Thyroid gland (tissue), 4 donors: ENCODE measurements around the gene SEMA4A. TPM values are rescaled to one million over a fixed set of nuclear protein-coding genes. Genes with fewer than 3 reads are reported as not detected.

Experiments used
- DNase-seq, 2 donors: peaks; one replicate each; pipeline ENCODE4 v3.0.0-alpha.2; 2019
- H3K27ac ChIP-seq, 3 donors: fragments of 200-600 bp; sonication (generic); 1 replicate in 2 of 3; 2 replicates in 1 of 3; pipeline ENCODE4 v1.5.1; 2016 to 2019; ENCODE audit warnings: mild to moderate bottlenecking in 1 of 3, moderate library complexity in 1 of 3
- H3K27me3 ChIP-seq: fragments of 200-600 bp; sonication (generic); one replicate; pipeline ENCODE4 v1.5.1; 2019
- H3K36me3 ChIP-seq, 2 donors: fragments of 200-600 bp; sonication (generic); one replicate each; pipeline ENCODE4 v1.5.1; 2016 to 2019
- H3K4me1 ChIP-seq, 2 donors: fragments of 200-600 bp; sonication (generic); one replicate each; pipeline ENCODE4 v1.5.1; 2017 to 2019
- H3K4me3 ChIP-seq, 3 donors: fragments of 200-600 bp; sonication (generic); replicated peaks in 1 of 3; 1 replicate in 2 of 3; 2 replicates in 1 of 3; pipeline ENCODE4 v1.5.1; 2016; ENCODE audit warnings: mild to moderate bottlenecking in 1 of 3
- H3K9me3 ChIP-seq: fragments of 200-600 bp; sonication (generic); one replicate; pipeline ENCODE4 v1.5.1; 2017
- POLR2A ChIP-seq, 2 donors: fragments of 450-650 bp; IDR thresholded peaks; one replicate each; pipeline ENCODE4 v1.6.1; 2017; ENCODE audit warnings: antibody characterized with exemption in 2 of 2, mild to moderate bottlenecking in 2 of 2, moderate library complexity in 1 of 2
- WGBS, 2 donors: methylation state at CpG; one replicate each; pipeline ENCODE4 v1.1.5; 2017; 5-methylcytosine and 5-hydroxymethylcytosine counted together
- intact Hi-C: fragments of 100-400 bp; cut with DNase I; formaldehyde crosslinking; loops from one replicate; pipeline ENCODE4 v1.15.1; 2023
- total RNA-seq, 4 donors: library from RNA; depleted of rRNA; stranded (reverse); fragments of >200 nt; gene quantifications; one replicate each; pipeline ENCODE4 v1.2.3, GENCODE V29; 2016
- TF ChIP-seq, protein P1 (sequence below), 6 experiments: fragments of 200-600 bp in 3 of 6; fragments of 450-650 bp in 3 of 6; sonication (generic) in 3 of 6; IDR thresholded peaks; one replicate each; pipeline ENCODE4 v1.5.1; 2016 to 2019; ENCODE audit warnings: antibody characterized with exemption in 6 of 6, mild to moderate bottlenecking in 2 of 6, inconsistent platforms in 1 of 6, moderate library complexity in 1 of 6

The SEMA4A gene
- total RNA-seq, 4 donors from 2014 or later, result 21.5 to 50.8 (median 37.5) TPM

DNA sequence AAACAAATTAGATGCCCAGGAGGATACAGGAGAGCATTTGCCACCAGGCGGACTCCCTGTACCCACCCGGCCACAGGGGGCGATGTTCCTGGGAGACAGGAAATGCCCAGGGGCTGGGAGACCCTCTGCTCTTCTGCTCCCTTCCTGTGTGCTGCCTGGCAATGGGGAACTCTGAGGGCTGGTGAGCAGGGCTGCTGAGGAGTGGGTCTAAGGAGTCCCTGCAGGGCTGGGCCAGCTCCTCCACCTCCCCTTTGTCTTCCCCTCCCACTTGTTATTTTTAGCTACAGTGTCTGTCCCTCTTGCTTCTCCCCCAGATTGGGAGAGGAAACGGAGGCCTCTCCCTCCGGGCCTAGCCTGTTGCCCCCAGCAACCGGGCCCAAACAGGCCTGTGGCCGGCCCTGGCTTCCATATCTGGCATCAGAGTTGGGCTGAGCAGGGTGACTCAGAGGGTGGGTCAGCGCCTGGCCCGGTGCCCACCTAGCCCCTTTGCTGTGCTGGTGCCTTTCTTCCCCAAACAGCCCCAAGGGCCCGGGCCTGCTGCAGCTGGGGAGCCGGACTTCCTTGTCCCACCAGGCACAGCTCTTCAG lies 27.2 kb upstream of the SEMA4A start:
- no peak for TF ChIP-seq POLR2A (IDR thresholded peaks at IDR 0.05)
- TF ChIP-seq, protein P1, sequence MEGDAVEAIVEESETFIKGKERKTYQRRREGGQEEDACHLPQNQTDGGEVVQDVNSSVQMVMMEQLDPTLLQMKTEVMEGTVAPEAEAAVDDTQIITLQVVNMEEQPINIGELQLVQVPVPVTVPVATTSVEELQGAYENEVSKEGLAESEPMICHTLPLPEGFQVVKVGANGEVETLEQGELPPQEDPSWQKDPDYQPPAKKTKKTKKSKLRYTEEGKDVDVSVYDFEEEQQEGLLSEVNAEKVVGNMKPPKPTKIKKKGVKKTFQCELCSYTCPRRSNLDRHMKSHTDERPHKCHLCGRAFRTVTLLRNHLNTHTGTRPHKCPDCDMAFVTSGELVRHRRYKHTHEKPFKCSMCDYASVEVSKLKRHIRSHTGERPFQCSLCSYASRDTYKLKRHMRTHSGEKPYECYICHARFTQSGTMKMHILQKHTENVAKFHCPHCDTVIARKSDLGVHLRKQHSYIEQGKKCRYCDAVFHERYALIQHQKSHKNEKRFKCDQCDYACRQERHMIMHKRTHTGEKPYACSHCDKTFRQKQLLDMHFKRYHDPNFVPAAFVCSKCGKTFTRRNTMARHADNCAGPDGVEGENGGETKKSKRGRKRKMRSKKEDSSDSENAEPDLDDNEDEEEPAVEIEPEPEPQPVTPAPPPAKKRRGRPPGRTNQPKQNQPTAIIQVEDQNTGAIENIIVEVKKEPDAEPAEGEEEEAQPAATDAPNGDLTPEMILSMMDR (IDR thresholded peaks at IDR 0.05), result peak in 1 of 6 experiments; percentile 21
- H3K27ac ChIP-seq, result peak overlapping the region; percentile 95 to 98 (median 98)
- WGBS, 2 donors, result 24 to 33% methylated on average over 11 of the region's 11 CpGs
- DNase-seq, result peak; percentile 70 to 75
- intact Hi-C loops, result no loop called here
- H3K4me3 ChIP-seq, result no peak overlapping the region
- peaks cover 86 to 96% of the 10 kb centered on the region in 2 donors for H3K4me1 ChIP-seq
- H3K27me3 ChIP-seq, result no peaks in the 10 kb centered on the region
- peaks cover 8% of the 10 kb centered on the region in 2 donors for H3K36me3 ChIP-seq
- no peaks in the 10 kb centered on the region for H3K9me3 ChIP-seq

DNA sequence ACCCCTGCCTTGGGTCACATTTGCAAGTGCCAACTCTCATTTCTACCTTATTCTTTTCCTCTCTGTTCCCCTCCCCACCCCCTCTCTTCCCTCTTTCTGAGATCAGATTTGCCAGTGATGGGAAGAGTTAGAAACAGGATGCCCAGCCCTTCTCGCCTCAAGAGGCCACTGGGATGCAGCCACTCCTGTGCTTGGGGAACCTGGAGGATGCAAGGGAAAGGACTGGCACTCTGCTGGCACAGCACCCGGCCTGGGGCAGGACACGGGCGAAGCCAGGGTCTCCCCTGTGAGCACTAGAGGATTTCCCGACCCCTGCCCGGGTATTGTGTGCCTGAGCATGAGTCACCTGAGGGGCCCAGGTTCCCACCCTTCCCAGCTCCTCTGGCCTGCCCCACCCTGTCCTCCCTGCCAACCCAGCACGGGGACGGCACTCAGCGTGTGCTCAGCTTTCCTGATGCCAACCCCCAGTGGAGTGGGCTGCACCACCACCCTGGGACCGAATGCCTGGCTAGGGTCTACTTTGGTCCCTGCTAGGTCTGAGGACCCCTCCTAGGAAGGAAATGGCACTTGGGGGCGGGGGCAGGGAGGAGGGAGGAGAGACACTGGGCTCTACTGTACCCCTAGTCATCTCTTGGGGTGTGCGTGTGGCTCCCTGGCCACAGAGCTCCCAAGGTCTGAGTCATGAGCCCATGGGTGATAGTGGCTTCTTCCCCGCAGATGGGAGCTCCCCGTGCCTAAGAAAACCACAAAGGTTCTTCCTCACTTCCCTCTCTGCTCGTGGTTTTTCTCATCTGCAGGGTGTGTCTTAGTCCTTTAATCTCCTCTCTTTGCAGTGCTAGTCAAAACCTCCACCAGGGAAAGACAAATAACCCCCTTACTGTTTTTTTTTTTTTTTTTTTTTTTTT lies 26.5 kb upstream of the SEMA4A start:
- no peak overlapping the region for H3K4me3 ChIP-seq
- peaks cover 79 to 89% of the 10 kb centered on the region in 2 donors for H3K4me1 ChIP-seq

DNA sequence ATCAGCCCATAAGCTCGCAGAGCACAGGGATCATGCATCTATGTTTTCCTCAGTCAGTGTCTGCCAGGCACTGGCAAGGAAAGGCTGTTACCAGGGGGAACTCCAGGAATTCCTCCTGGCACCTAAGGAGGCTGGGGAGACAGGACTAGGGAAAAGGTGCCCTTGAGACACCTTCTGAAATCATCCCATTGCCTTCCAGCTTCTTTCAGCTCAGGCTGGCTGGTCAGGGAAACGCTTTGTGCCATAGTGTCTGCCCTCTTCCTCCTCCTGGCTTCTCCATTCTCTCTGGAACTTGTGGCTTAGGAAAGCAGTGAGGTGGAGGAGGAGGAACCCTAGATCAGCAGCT lies 25.1 kb upstream of the SEMA4A start:
- no peak for DNase-seq
- TF ChIP-seq POLR2A (IDR thresholded peaks at IDR 0.05), result no peak
- TF ChIP-seq, protein P1 (IDR thresholded peaks at IDR 0.05), result no peak
- peaks cover 65 to 75% of the 10 kb centered on the region in 2 donors for H3K4me1 ChIP-seq
- H3K27me3 ChIP-seq, result no peaks in the 10 kb centered on the region
- 41 to 53% methylated on average over 2 of the region's 2 CpGs for WGBS, 2 donors
- no peaks in the 10 kb centered on the region for H3K9me3 ChIP-seq
- H3K27ac ChIP-seq, result peak overlapping the region; percentile 89 to 98 (median 89)
- no peak overlapping the region for H3K4me3 ChIP-seq
- peaks cover 28 to 29% of the 10 kb centered on the region in 2 donors for H3K36me3 ChIP-seq
- intact Hi-C loops, result no loop called here

More for the DNA sequence above, 26.5 kb upstream of the SEMA4A start:
- H3K36me3 ChIP-seq, result peaks cover 15% of the 10 kb centered on the region in 2 donors
- H3K9me3 ChIP-seq, result no peaks in the 10 kb centered on the region
- peak overlapping the region; percentile 95 to 98 (median 98) for H3K27ac ChIP-seq
- H3K27me3 ChIP-seq, result no peaks in the 10 kb centered on the region
- intact Hi-C loops, result no loop called here
- DNase-seq, result no peak
- no peak for TF ChIP-seq POLR2A (IDR thresholded peaks at IDR 0.05)
- TF ChIP-seq, protein P1 (IDR thresholded peaks at IDR 0.05), result no peak
- WGBS, 2 donors, result 45 to 52% methylated on average over 10 to 15 of the region's 15 CpGs

DNA sequence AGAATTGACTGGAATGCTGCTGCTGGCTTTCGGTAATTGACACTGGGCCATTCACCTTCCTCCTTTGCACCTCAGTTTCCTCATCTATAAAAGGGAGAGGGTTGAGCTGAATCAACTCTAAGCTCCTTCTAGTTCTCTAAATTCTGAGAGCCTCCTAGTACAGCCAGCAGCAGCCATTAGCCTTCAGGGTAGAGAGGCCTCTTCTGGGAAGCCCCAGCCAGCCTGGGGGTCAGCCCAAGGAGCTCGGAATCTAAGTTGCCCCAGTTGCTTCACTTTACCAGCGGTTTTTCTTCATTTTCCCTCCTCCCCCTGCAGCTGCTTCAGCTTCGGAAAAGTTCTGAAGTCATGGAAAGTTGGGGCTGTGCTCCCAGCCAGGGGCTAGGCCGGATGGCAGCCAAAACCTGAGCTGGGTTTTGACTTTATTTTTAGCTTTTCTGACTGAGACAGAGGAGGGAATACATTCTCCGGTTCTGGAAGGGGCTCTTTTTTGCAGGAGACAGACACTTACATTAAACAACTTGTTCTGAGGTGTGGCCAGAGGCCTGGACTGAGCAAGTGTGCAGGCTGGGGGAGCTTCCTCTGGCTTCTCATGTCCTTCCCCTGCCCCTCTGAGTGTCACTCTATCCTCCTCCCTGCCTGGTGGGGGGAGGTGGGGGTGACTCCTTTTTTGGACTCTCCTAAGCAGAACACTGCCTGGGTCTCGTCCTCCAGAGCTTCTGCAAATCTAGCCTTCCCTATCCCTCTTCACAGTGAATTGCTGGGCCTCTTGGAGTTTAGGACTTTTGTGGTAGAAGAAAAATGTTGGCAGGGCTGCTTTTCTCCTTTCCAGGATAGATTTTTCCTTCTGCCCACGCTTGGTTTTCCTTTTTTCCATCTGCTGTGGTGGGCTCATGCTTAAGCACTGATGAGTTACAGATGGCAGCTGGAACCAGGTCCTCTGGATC lies 24.5 kb upstream of the SEMA4A start:
- H3K4me1 ChIP-seq, result peaks cover 59 to 69% of the 10 kb centered on the region in 2 donors

More for the DNA sequence above, 24.5 kb upstream of the SEMA4A start:
- Histone ChIP-seq H3K4me3 (no peak overlapping the region), H3K36me3 (peaks cover 34 to 36% of the 10 kb centered on the region in 2 donors), H3K27me3 (no peaks in the 10 kb centered on the region), H3K27ac (peak overlapping the region; percentile 89 to 98 (median 89)), H3K9me3 (no peaks in the 10 kb centered on the region)
- TF ChIP-seq, protein P1 (IDR thresholded peaks at IDR 0.05), result no peak
- no peak for TF ChIP-seq POLR2A (IDR thresholded peaks at IDR 0.05)
- intact Hi-C loops, result no loop called here
- no peak for DNase-seq
- 25 to 43% methylated on average over 8 of the region's 8 CpGs for WGBS, 2 donors
